ENCODE data around the gene LATS1.

DNA sequence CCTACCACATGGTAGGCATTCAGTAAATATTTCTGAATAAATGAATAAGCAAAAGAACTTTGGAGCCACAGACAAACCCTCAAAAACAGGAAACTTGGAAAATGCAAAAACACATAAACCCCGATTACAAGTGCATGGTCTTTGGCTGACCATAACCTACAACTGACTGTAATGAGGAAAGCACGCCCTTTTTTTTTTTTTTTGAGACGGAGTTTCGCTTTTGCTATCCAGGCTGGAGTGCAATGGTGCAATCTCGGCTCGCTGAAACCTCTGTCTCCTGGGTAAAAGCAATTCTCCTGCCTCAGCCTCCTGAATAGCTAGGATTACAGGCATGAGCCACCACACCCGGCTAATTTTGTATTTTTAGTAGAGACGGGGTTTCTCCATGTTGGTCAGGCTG, 11.9 kb upstream of the LATS1 start:
- TF ChIP-seq, protein P1, sequence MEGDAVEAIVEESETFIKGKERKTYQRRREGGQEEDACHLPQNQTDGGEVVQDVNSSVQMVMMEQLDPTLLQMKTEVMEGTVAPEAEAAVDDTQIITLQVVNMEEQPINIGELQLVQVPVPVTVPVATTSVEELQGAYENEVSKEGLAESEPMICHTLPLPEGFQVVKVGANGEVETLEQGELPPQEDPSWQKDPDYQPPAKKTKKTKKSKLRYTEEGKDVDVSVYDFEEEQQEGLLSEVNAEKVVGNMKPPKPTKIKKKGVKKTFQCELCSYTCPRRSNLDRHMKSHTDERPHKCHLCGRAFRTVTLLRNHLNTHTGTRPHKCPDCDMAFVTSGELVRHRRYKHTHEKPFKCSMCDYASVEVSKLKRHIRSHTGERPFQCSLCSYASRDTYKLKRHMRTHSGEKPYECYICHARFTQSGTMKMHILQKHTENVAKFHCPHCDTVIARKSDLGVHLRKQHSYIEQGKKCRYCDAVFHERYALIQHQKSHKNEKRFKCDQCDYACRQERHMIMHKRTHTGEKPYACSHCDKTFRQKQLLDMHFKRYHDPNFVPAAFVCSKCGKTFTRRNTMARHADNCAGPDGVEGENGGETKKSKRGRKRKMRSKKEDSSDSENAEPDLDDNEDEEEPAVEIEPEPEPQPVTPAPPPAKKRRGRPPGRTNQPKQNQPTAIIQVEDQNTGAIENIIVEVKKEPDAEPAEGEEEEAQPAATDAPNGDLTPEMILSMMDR (conservative IDR thresholded peaks at IDR 0.05), result no peak
- no peak for TF ChIP-seq EZH2 (IDR thresholded peaks at IDR 0.05; ENCODE audit: low read depth)
